Hindlimb muscle (tissue), 1 donor: ENCODE results near the gene HTR2A. TPM values are rescaled to one million over a fixed set of nuclear protein-coding genes. Genes with fewer than 3 reads are reported as not detected.

Experiments used
- DNase-seq: peaks from one replicate; pipeline ENCODE4 v3.0.0-alpha.2; 2013
- polyA plus RNA-seq: library from polyadenylated mRNA; unstranded; fragments of 120-200 nt; gene quantifications from one replicate; pipeline ENCODE4 v1.2.1, GENCODE V29; 2013; ENCODE audit not compliant: insufficient read length

HTR2A gene
- 0.08 TPM for polyA plus RNA-seq

DNA sequence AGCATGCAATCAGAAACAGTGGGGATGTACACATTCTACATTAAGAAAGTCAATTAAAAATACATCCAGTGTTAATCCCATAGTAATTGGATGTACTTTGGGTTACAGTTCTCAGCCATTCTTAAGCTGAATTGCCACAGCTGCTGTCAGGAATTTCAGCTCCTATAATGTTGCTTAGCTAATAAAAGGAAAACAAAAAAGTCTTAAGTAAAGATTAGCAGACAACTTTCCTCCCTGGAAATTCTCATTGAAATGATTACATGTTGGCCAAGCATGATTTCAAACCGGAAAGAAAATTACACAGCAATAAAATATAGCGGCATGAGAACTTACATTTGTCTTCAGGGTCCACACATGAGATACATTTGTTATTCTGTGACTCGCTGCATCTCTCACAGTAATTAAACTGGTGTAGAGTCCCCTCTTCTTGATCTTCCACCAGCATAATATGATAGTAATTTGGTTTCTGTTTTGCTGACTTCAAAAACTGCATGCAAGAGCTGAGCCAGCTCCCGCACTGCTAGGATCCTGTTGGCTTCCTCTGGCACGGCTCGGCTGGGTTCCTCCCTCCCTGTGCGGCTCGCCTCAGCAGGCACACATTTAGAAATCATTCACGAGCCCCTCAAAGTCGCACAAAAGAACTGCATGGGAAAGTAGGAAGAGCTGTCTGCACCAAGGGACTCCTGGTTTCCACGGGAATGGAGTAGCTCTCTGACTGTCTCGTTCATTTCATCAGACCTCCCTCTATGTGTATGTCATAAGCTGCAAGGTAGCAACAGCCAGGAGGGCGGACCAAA is at the start of gene HTR2A:
TSS of gene HTR2A (minus strand) at position 713 of the 797 bp plus-strand sequence. CDS start 1,147 bp downstream, outside the sequence.
- peak; percentile 18 for DNase-seq

- no peak for DNase-seq
Observed at GRCh38 chr13:46936525-46936924, 39.7 kb upstream of the HTR2A start.

GRCh38 chr13:46934749-46935148 is 37.9 kb upstream of the HTR2A start:
- DNase-seq: no peak

- no peak for DNase-seq
Observed at GRCh38 chr13:46926916-46927590, 30.2 kb upstream of the HTR2A start.

DNA sequence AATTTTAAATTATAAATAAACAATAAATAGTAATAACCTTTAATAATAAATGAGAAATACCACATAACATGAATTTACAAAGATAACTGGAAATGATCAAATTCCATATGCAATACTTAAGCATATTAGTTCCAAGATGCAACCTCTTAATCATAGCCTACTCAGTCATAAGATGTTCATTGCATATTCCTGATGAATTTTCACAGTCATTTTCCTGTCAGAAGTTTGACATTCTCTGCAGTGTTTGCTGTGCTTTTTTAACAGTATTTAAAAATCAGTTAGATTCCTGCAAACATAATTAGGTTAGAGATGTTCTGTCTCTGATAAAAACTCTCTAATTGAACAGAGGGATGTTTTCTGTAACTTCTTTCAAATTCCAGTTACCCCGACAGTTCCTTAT is 28.6 kb upstream of the HTR2A start:
- no peak for DNase-seq

DNA sequence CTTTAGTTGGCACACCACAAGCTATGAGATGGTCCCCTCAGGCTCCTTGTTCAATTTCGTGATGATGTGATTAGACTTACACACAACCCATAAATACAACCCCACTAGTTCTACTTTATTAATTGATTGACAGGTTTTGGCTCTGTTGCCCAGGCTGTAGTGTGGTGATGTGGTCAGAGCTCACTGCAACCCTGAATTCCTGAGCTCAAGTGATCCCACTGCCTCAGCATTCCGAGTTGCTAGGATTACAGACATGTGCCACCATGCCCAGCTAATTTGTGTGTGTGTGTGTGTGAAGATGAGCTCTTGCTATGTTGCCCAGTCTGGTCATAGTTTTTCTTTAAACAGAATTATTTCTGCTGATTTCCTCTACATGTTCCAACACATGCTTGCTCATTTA is 17.5 kb upstream of the HTR2A start:
- no peak for DNase-seq

DNA sequence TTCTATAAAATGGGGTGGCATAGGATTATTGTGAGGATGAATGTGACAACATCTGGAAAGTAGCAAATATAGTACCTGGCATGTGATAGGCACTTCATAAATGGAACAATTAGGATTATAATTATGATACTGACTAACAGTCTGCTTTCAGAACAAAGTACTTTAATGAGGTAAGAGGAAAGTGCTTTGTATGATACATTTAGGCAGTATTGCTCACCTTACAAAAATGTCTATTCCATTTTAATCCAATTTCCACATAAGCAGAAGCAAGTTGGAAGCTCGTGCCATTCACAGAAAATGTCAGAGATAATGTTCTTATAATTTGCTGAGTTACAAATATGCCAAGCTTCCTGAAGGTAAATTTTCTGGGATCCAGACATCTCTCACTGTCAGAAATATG is 16.9 kb upstream of the HTR2A start:
- DNase-seq: no peak

GRCh38 chr13:46909042-46909441 is 12.2 kb upstream of the HTR2A start:
- DNase-seq: no peak

GRCh38 chr13:46908501-46908900 is 11.6 kb upstream of the HTR2A start:
- no peak for DNase-seq

DNA sequence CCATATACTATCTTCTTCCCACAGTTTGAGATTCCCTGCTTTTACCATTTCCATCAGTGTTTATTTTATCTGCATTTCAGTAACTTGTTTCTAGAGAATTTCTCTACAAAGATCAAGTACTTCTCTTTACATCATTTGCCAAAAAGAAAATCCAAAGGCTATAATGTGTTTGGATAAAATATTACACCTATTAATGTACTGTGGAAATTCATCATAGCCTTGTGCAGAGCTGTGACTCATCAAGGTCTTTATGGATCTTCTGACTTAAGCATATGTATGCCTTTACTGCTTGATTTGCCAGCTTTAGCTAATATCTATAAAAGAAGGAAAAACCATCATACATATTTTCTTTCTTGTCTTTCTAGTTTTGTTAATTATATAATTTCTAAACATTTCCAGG is 9.6 kb upstream of the HTR2A start:
- no peak for DNase-seq

DNA sequence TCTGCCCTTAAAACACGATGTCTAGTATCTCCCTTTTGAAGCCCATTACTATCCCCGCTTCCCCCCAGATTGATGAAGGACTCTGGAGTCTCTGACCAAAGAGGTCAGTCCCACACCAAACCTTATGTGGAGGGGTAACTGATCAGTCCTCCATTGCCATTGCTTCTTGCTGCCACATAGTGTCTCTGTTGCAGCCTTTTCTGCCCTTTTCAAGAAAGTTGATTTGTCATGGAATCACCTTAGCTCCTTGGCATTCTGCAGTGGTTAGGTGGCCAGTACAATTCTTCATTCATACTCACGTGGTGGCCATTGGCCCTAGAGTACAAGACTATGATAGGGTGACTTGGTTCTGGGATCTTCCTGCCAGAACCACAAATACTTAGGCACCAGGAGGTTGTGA is 8.4 kb upstream of the HTR2A start:
- no peak for DNase-seq

- no peak for DNase-seq
Observed at GRCh38 chr13:46903748-46904147, 6.9 kb upstream of the HTR2A start.

DNA sequence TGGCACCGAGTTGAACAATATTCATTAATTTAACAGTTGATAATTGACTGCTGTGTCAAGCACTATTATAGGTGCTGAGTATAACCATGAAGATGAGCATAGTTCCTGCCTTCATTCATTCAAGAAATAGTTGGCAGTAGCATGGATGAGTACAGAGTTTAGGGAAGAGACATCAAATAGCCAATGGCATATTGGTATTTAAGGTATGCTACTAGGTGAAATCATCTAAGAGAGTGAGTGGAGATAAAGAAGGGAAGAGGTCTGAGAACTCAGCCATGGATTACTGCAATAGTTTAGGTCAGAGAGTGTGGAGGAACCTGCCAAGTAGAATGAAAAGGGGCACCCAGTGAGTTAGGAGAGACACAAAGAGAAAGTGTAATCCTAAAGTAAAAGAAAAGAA is 4.9 kb upstream of the HTR2A start:
- DNase-seq: no peak

GRCh38 chr13:46899801-46900200 is 2.9 kb upstream of the HTR2A start:
- DNase-seq: no peak

- no peak for DNase-seq
Observed at GRCh38 chr13:46895381-46895780, 1.5 kb downstream of the HTR2A start.

DNA sequence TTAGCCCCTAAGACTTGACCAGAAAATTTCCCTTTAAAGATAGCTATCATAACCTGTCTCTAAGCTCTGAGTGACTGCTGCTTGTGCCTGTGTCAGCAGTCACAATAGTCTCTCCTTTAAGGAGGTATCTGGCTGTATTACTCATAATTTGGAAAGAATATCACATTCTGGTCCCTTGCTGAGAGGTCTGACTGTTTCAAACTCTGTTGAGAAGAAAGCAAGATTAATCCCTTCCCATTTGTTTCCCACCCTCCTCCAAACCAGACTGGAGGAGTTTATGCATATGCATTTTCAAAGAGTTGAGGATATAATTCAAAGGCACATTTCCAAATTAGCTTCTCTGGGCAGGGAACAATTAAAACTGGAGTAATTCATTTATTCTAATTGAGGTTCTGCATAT is 2.3 kb downstream of the HTR2A start:
- DNase-seq: no peak

DNA sequence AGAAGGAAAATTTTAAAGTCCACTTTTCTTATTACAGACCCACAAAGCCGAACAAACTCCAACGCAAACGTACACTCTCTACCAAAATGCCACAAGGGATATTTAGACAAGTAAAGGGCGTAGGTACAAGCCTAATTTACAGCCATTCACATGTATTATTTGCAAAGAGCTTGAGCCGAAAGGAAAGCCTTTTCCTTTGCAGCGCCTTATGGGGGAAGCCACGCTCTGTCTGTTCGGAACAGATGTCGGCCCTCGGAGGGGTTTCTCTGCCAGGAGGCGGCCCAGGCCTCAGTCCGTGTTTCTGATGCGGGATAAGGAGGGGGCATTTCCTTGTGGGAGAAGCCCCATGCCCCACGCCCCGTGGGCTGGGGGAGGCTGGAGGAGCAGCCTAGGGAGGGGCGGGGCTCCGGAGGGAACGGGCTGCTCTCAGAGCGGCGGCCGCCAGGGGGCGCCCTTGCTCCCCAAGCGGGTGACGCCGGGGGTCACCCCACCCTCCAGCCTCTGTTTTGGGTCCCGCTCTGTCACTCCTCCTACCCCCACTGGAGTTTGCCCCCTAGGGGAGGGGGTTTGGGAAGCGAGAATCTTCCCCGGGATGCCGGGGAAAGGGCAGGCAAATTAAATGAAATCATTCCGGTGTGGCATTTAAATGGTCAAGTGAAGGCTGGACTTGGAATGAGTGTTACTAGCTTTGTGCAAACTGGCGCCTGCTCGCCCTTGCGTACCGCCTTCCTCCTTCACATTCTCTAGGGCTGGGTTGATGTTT is 2.9 kb downstream of the HTR2A start:
- DNase-seq: peak; percentile 60

DNA sequence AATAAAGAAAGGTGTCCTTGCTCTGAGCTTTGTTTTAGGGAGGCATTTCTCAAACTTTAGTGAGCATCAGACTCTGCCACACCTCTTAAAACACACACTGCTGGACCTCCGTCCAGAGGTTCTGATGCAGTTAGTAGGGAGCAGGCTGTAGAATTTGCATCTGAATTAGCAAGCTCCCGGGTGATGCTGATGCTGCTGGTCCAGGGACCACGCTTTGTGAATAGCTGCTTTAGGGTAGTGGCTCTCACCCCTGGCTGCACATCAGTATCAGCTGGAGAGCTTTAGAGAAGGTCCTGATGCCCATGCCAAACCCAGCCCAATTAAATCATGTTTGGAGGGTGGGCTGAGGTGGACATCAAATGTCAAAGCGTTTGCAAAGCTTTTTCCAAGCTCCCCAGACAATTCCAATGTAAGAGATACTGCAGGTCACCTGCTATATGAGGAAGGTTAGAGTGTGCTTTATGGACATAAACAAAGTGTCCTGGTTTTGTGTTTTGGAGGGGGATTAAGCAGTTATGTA is 3.6 kb downstream of the HTR2A start:
- DNase-seq: no peak

GRCh38 chr13:46885018-46885417 is 11.8 kb downstream of the HTR2A start:
- no peak for DNase-seq

DNA sequence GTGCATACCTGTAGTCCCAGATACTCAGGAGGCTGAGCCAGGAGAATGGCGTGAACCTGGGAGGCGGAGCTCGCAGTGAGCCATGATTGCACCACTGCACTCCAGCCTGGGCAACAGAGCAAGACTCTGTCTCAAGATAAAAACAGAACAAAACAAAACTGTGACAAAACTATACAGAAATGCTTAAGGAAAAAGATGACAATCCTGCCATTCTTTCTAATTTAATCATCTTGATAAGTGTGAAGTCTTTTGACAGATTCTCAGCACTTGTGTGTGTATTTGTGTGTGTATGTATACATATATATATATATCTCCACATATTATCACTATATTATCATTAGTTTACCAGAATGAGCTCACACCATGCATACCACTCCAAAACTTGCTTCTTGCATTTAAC is 12.3 kb downstream of the HTR2A start:
- DNase-seq: no peak

DNA sequence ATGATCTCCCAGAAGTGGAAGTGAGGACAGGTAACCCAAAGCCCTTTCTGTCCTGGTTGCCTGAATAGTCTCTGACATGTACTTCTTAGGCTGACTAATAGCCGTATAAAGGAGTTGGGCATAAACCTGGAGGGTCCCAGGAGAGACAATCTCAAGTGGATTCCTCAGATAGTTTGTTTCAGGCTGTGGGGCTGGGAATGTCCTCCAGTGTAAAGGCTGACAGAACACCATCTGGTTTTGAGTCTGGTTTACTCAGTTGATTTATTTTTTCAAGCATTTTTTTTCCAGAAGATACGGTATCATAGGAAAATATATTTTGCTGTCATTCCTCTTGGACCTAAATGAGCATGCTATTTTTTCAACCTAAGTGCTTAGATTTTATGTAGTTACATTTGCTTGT is 15.2 kb downstream of the HTR2A start:
- DNase-seq: no peak

DNA sequence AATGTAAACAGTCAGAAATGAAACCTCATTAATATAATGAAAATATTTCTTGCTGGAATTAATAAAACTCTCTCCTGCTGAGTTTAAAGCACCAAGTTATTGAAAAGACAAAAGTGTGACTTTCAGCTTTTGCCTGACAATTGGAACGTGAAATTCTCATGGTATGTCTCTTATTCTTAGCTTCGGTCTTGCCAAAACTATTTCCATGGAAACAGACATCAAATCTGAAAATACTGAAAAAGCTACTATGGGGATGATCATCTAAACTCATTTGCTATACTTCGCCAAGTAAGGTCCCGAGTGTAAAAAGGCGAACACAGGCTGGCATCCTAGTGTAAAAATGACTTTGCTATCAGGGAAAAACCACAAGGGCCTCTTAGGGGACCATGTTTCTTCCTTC is 22.8 kb downstream of the HTR2A start:
- no peak for DNase-seq

- no peak for DNase-seq
Observed at GRCh38 chr13:46871557-46871956, 25.3 kb downstream of the HTR2A start.
